Measurements from ENCODE around the gene MPC2. TPM values are rescaled to one million over a fixed set of nuclear protein-coding genes. Genes with fewer than 3 reads are reported as not detected.

The MPC2 gene
- total RNA-seq (2014; rRNA removed; shearing (Covaris generic)): 35.8 and 46.0 TPM in 2 replicates
- 44.9 and 46.1 TPM in 2 replicates for polyA plus RNA-seq (2015; cell fraction: cytosol; rRNA removed)
- polyA plus RNA-seq (2015; cell fraction: nucleus; rRNA removed): 14.8 and 17.1 TPM in 2 replicates

DNA sequence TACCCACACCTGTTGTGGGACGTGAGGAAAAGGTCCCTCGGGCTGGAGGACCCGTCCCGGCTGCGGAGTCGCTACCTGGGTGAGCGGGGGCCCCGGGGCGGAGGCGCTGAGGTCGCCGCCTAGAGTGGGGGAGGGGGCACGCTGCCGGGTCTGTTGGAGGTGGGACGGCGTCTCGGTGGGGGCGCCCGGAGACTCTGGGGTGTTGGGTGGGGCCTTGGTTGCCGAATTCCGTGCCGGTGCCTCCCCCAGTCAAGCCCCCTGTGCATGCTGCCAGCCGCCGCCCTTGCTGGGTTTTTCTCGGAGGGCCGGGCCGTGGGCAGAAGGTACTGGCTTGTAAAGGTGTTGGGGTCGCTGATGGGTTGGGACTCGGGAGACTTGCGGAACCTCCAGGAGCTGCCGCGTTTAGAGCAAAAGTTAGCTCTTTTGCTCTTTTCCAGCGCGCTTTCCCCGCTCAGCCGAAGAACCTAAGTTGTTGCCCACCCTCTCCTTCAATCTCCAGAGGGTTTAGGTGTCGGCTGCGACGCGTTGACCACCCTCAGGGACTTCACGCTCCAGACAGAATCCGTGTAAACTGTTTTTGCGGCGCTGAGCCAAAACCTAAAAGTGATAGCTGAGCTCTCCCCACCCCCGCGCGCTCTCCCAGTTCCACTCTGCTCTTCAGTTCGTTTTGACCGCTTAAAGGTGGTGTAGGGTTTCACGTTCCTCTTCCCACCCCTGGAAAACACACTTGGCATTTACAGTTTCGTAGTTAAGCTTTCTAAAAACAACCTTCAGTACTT, at the start of gene MPC2:
Gene MPC2 (minus strand): TSS at position 143 of the 779 bp plus-strand sequence. CDS start 1,231 bp downstream, outside the sequence.
- peak; percentile 63 for DNase-seq (ENCODE audit: low read depth)

DNA sequence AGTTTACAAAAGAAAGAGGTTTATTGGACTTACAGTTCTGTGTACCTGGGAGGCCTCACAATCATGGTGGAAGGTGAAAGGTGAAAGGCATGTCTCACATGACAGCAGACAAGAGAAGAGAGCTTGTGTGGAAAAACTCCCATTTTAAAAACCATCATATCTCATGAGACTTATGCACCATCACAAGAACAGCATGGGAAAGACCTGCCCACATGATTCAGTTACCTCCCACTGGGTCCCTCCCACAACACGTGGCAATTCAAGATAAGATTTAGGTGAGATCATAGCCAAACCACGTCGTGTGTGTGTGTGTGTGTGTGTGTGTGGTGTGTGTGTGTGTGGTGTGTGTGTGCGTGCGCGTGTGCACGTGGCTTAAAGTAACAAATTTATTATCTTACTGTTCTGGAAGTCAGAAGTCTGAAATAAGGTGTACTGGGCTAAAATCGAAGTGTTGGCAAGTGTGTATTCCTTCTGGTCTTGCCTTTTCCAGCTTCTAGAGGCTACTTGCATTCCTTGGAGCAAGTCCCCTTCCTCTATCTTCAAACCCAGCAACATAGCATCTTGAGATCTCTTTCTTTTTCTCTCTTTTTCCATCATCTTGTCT, 48.1 kb upstream of the MPC2 start:
- DNase-seq (ENCODE audit: low read depth): peak; percentile 15

DNA sequence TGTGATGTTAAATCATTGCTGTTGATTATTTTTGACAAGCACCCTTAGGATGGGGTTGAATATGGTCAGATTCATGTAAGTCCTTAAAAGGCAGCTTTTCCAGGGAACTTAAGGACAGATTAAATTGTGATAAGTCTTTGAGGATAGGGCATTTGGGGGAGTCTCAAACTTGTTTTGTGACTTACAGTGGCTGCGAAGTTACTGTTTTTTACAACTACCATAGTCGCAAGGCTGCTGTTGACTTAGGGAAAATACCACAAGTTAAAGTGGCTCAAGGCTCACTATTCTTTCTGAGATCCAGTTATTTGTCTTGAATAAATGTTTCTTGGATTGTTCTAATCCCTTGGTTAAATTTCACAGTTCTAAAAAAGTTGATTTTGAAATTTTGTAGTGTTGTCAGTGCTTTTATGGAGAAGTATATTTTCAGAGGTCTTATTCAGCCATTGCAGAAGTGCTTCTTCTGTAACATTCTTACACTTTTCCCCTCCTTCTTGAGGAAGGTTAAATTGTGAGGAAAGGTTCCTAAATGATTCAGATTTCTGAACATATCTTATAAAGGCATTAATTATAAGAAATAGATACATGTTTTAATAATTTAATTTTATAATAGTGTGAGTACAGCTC, 47.0 kb upstream of the MPC2 start:
- DNase-seq (ENCODE audit: low read depth): no peak

DNA sequence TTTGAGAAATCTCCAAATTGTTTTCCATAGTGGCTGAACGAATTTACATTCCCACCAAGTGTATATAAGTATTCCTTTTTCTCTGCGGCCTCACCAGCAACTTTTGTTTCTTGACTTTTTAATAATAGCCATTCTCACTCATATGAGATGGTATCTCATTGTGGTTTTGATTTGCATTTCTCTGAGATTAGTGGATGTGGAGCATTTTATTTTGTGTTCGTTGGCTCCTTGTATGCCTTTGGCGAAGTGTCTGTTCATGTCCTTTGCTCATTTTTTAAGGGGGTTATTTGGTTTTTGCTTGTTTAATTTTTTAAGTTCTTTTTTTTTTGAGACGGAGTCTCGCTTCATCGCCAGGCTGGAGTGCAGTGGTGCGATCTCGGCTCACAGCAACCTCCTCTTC, 45.1 kb upstream of the MPC2 start:
- no peak for DNase-seq (ENCODE audit: low read depth)

DNA sequence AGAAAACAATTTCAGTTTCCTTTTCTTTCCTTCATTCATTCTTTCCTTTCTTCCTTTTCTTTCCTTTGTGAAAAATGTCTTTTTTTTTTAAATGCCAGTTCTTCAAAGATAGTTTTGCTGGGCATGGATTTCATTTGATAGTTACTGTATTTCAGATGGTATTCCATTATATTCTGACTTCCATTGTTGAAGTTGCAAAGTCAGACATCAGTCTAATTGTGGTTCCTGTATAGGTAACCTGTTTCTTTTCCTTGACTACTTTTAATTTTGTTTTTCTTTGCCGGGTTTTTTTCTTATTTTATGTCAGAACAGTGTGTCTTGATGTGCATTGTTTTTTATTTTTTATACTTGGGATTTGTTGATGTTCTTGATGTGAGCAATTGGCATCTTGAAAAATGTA, 40.4 kb upstream of the MPC2 start:
- no peak for DNase-seq (ENCODE audit: low read depth)

DNA sequence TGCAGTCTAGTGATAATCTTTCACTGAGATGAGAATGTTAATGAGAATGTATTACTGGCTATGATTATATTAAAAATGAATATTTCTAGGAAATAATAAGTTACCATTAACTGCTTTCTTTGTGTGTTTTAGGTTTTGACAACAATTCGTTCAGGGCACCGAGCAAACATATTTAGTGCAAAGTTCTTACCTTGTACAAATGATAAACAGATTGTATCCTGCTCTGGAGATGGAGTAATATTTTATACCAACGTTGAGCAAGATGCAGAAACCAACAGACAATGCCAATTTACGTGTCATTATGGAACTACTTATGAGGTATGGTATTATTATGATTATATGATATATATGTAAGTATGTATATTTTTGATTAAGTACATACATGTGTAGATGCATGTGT, 37.8 kb upstream of the MPC2 start:
- DNase-seq (ENCODE audit: low read depth): no peak

DNA sequence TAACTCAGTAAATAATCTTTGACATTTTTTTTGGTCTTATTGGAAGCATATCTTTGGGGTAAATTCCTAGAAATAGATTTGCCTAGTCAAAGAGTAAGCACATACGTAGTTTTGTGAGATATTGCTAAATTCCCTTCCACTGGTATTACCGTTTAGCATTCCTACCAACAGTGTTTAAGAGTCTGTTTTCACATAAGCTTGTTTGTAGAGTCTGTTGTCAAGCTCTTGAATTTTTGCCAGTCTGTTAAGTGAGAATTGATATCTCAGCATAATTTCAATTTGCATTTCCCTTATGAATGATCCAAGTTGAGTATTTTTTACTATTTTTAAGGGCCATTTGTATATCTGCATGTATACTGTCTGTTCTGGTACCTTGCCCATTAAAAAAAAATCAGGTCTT, 37.0 kb upstream of the MPC2 start:
- no peak for DNase-seq (ENCODE audit: low read depth)

DNA sequence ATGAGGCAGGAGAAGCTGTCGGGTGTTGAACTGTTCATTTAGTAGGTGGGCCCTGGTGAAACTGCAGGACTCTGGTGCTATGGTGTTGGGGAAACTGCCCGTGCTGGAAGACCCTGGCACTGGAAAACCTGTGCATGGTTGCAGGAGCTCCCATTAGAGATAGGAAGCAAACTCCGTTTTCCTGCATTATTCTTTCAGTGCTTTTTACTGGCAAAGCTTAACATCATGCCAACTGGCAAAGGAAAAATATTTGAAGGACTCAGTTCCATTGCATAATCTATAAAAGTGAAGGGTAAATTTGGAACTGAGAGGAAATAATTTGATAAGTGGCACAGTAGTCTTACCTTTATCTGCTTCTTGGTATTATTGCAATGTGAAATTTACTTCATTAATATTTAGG, 31.7 kb upstream of the MPC2 start:
- DNase-seq (ENCODE audit: low read depth): no peak

DNA sequence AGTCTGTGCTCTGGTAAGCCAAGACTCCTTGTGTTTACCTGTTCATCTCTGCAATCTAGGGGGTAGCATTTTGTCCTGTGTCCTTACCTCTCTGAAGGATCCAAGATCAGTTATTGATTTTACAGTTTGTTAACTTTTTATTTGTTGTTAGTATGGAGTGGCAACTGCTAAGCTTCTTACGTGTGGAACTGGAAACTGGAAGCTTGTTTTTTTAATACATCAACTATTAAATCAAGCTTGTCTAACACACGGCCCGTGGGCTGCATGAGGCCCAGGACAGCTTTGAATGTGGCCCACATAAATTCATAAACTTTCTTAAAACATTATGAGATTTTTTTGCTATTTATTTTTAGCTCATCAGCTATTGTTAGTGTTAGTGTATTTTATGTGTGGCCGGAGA, 29.2 kb upstream of the MPC2 start:
- no peak for DNase-seq (ENCODE audit: low read depth)

DNA sequence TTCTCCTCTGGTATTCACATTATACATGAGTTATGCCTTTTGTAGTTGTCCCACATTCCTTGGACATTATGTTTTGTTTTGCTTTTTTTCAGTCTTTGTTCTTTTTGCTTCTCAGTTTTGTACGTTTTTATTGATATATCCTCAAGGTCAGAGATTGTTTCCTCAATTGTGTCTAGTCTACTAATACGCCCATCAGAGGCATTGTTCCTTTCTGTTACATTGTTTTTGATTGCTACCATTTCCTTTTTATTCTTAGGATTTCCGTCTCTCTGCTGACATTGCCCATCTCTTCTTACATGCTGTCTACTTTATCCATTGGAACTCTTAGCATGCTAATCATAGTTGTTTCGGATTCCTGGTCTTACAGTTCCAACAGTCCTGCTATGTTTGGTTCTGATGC, 27.8 kb upstream of the MPC2 start:
- DNase-seq (ENCODE audit: low read depth): no peak

DNA sequence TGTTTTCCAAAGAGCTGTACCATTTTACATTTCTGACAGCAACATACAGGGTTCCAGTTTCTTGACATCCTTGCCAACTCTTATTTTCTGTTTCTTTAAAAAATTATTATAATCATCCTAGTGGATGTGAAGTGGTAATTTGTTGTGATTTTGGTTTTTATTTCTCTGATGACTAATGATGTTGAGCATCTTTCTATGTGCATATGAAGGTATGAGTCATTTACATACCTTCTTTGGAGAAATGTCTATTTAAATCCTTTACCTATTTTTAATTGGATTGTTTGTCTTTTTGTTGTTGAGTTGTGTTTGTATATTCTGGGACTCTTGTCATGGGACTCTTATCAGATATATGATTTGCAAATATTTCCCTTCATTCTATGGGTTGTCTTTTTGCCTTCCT, 20.8 kb upstream of the MPC2 start:
- peak; percentile 15 for DNase-seq (ENCODE audit: low read depth)

DNA sequence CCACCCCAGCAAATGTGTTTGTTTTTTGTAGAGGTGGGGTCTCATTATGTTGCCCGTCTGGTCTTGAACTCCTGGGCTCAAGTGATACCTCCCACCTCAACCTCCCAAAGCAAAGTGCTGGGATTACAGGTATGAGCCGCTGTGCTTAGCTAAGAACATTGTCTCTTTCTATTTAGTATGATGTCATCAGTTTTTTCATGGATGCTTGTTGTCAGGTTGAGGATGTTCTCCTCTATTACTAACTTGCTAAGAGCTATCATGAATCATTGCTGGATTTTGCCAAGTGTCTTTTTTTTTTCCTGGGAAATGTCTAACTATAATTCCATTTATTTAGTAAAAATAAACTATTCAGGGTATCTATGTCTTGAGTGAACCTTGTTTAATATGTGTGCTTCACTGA, 19.0 kb upstream of the MPC2 start:
- no peak for DNase-seq (ENCODE audit: low read depth)

DNA sequence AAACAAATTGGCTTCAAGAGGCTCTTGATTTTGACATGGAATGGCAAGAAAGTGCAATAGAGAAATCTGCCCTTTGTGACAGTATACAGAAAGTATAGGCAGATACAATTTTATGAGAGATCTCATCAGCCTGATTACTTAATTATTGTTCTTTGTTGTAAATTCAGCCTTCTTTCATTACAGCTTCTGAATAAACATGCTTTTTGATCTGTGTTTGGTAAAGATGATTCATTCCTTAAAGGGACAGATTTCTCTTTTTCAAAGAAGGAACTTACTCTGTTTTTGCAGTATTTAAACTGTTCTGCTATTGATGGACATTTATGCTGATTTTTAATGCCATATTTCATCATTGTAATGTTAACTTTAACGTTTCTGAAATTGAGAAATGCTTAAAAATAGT, 13.7 kb upstream of the MPC2 start:
- DNase-seq (ENCODE audit: low read depth): no peak

DNA sequence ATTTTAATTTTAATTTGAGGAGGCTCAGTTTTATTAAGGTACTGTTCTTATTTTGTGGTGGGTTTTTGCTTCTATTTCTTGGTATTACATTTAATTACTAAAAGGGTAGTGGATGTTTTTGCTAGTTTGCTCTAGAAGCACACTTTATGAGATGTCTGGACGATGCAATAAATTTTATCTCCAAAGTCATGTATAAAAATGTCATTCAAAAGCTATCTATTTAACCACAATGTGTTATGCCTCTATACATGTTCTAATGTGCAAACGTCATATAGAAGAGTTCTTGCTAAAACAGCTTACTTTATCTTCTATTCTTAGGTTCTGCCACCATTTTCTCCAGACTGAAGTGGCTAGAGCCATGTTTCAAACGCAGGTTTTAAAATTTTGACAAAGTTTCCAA, 12.9 kb upstream of the MPC2 start:
- no peak for DNase-seq (ENCODE audit: low read depth)

DNA sequence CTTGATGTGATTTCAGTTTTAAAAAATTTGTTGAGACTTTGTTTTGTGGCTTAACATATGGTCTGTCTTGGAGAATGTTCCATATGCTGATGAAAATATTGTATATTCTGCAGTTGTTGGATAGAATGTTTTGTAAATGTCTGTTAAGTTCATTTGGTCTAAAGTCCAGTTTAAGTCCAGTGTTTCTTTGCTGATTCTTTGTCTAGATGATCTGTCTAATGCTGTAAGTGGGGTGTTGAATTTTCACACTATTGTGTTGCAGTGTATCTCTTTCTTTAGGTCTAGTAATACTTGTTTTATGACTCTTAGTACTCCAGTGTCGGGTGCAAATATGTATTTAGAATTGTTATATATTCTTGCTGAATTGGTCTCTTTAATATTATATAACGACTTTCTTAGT, 10.9 kb upstream of the MPC2 start:
- DNase-seq (ENCODE audit: low read depth): no peak

DNA sequence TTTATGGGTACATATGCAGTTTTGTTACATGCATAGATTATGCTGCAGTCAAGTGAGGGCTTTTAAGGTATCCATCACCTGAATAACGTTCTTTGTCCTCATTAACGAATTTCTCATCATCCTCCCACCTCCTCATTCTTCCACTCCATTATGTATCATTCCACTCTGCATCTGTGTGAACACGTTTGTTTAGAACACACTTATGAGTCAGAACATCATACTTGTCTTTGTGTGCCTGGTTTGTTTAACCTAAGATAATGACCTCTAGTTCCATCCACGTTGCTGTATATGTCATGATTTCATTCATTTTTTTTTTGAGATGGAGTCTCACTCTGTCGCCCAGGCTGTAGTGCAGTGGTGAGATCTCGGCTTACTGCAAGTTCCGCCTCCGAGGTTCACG, 6.7 kb upstream of the MPC2 start:
- DNase-seq (ENCODE audit: low read depth): no peak

DNA sequence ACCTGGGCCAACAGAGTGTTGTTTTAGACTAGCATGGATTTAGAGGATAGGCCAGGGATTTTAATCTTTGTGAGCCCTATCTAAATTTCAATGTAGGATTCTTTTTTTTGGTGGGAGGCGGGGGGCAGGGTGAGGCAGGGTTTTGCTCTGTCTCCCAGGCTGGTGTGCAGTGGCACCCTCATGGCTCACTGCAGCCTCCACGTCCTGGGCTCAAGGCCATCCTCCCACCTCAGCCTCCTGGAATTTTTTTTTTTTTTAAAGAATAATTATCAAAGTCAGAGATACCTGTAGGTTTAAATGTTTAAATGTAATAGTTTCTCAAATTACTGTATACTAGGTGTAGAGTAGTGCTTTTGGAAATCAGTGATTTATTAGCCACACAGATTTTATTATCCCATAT, 3.4 kb upstream of the MPC2 start:
- DNase-seq (ENCODE audit: low read depth): no peak

DNA sequence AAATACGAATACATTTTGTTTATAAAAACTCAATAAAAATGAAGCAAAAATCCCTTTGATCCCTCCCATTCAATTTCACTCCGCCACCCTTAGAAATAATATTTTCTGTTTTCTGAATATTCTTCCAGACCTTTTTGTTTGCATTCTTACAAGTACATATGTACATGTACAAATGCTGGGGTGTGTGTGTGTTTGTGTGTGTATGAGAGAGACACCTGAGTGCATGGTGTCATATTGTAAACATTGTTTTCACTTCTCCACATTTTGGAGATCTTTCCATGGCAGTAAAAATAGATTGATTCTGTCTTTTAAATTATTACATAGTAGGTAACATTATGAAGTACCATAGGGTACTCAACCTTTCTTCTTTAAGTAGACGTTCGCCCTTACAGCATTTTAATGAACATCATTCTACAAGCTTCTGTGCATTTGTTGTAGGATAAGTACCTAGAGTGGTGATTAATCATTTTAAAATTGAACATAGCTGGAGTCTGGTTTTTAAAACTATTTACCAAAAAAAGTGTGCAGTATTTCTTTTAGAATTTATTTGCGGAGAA, 1.3 kb upstream of the MPC2 start:
- DNase-seq (ENCODE audit: low read depth): no peak

DNA sequence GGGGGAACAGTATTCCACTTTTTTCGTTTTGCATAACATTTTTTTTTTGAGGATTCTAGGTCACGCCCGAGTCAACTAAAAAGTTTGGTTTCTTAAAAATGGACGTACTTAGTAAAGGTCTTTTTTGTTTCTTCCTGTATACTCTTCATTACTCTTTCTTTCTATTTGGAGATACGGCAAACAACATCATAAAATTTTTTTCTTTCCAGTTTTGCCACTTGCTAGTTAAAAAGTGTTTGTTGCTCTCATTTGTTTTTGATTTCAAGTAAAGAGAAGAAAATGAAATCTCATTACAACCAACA, 788 bp upstream of the MPC2 start:
- DNase-seq (ENCODE audit: low read depth): no peak

DNA sequence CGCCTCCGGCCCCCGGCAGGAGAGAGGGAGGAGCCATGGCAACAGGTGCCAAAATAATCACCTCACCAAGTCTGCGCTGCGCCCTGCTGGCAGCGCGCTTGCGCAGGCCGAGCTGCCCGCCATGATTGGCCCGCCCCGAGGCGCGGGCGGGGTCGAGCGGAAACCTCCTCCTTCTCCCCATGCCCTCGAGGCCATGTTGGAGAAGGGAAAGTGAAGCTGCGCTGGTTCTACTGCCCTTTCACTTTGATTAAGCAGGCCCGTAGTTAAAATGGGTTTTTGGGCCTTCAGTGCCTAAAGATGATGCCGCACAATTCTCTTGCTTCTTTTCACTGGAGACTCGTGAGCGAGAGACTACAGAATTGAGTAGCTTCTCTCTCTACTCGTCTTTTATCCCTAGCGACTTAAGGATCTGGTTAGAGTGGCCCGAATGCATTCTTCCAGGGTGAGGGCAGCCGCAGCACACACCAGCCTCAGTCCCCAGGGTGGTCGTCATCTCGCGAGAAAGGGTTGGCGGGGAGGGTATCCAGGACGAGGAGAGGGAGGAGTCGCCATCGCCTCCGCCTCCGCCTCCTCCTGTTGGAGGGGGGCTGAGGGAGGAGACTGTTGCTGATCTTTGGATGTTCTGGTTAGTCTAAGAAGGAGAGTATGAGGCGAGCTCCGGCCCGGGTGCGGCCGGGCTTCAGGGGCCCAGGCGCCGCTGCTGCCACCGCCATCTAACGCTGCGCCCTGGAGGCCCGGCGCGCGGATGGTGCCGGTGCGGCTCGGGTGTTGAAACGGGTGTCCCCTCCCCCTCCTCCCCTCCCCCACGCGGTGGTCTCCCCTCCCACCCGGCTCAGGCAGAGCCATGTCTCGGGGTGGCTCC, 573 bp downstream of the MPC2 start, which contains the start of gene DCAF6:
Gene DCAF6 (plus strand): TSS at position 616 of the 862 bp plus-strand sequence. CDS start 229 bp downstream, at position 845.
- DNase-seq (ENCODE audit: low read depth): peak; percentile 99
